Measurements from ENCODE around the gene MGMT.

MGMT gene

DNA sequence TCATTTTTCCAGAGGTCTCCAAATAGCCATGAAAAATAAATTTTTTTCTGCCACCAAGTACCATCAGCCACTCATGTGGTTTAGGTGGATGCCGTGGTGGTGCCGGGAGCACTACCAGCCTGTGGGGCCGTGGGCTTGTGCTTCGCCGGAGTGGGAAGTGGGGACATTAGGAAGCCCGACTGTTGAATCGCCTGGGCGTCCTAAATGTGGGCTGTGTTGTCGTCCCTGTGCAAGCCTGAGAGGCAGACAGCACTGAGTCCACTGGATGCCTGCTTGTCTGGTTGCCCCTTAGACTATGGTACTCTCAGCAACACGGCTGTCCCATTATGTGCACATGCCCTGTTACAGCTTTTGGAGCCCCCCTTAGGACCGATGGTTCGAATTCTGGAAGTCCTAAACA lies 59.9 kb downstream of the MGMT start:
- in situ Hi-C loops (cut with HindIII; ENCODE audit: low sequenced_read_pairs) = no loop called here
- no peak for DNase-seq (ENCODE audit: low read depth, low spot score)
- TF ChIP-seq, protein P1, sequence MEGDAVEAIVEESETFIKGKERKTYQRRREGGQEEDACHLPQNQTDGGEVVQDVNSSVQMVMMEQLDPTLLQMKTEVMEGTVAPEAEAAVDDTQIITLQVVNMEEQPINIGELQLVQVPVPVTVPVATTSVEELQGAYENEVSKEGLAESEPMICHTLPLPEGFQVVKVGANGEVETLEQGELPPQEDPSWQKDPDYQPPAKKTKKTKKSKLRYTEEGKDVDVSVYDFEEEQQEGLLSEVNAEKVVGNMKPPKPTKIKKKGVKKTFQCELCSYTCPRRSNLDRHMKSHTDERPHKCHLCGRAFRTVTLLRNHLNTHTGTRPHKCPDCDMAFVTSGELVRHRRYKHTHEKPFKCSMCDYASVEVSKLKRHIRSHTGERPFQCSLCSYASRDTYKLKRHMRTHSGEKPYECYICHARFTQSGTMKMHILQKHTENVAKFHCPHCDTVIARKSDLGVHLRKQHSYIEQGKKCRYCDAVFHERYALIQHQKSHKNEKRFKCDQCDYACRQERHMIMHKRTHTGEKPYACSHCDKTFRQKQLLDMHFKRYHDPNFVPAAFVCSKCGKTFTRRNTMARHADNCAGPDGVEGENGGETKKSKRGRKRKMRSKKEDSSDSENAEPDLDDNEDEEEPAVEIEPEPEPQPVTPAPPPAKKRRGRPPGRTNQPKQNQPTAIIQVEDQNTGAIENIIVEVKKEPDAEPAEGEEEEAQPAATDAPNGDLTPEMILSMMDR (IDR thresholded peaks at IDR 0.05; ENCODE audit: low read depth, low read length) = no peak
- no peak overlapping the region for H3K4me3 ChIP-seq (ENCODE audit: low read depth, low read length)

GRCh38 chr10:129528376-129528978 lies 61.4 kb downstream of the MGMT start:
- H3K4me3 ChIP-seq (ENCODE audit: low read depth, low read length) = no peak overlapping the region
- TF ChIP-seq, protein P1 (IDR thresholded peaks at IDR 0.05; ENCODE audit: low read depth, low read length) = no peak
- DNase-seq (ENCODE audit: low read depth, low spot score) = no peak
- in situ Hi-C loops (cut with HindIII; ENCODE audit: low sequenced_read_pairs) = no loop called here

DNA sequence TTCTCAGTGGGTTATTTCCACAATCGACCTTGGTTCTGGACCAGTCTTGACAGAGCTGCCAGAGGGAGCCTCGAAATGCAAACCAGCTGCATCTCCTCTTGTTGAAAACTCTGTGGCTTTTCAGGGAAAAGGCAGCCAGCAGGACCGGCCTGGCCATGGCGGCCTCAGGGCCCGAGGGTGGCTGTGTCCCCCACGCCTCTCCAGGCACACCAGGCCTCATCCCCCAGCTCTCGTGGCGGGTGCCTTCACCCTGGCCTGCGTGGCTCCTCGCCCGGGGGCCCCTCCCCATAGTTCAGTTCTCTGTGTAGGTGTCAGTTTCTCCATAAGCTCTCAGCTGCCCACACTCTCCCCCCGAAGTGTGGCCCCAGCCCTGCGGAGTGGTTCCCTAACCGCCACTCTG lies 63.5 kb downstream of the MGMT start:
- in situ Hi-C loops (cut with HindIII; ENCODE audit: low sequenced_read_pairs) = no loop called here
- TF ChIP-seq, protein P1 (IDR thresholded peaks at IDR 0.05; ENCODE audit: low read depth, low read length) = no peak
- H3K4me3 ChIP-seq (ENCODE audit: low read depth, low read length) = no peak overlapping the region
- no peak for DNase-seq (ENCODE audit: low read depth, low spot score)

- DNase-seq (ENCODE audit: low read depth, low spot score) = no peak
- H3K4me3 ChIP-seq (ENCODE audit: low read depth, low read length) = no peak overlapping the region
- TF ChIP-seq, protein P1 (IDR thresholded peaks at IDR 0.05; ENCODE audit: low read depth, low read length) = no peak
- in situ Hi-C loops (cut with HindIII; ENCODE audit: low sequenced_read_pairs) = no loop called here
Measured at GRCh38 chr10:129531195-129531968, 64.3 kb downstream of the MGMT start.

DNA sequence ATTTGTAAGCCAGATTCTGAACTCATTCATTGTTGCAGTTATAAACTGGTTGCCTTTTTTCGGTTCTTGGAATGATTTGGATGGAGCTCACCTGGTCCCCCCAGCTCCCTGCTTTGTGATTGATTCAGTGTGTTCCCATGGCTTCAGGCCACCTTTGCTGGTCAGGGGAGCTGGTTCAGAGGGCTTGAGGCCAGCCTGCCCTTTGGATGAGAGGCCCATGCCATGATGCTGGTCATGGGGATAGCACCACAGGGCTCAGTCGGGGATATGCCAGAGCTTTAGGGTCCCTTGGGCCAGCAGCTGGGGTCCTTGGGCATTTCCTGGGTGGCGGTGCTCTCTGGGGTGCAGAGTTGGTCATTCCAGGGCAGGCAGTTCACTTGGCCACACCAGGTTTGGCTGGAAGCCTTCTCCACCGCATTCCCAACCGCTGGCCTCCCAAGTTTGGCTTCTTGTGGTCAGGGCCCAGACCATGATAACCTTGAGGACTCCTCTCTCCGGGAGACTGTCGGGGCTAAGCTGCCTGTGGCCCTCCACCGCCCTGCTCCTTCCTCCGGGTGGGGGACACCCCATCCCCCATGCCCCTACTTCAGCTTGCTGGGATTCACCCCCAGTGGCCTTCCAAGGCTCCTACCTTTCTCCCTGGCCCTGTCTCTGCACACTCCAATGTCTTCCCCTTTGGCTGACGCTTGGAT lies 65.1 kb downstream of the MGMT start:
- TF ChIP-seq, protein P1 (IDR thresholded peaks at IDR 0.05; ENCODE audit: low read depth, low read length) = no peak
- no peak overlapping the region for H3K4me3 ChIP-seq (ENCODE audit: low read depth, low read length)
- peak; percentile 31 for DNase-seq (ENCODE audit: low read depth, low spot score)
- in situ Hi-C loops (cut with HindIII; ENCODE audit: low sequenced_read_pairs) = no loop called here

DNA sequence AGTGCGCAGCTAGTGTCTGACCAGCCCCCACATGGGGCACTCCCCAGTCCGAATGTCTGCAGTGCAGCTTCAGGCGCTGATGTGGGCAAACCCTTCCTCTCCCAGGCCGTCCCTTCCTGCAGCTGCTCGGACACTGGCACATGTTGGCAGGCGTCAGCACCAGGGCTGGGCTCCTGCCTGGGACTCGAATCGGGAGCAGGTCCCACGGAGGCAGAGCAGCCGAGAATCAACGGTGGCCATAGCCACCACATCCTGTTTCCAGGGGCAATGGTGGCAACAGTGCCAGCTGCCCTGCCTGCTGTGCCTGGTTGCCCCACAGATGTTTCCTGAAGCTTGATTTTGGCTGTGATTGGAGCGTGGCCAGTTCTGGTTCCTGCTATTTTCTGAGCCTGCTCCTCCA lies 65.8 kb downstream of the MGMT start:
- TF ChIP-seq, protein P1 (IDR thresholded peaks at IDR 0.05; ENCODE audit: low read depth, low read length) = no peak
- no peak for DNase-seq (ENCODE audit: low read depth, low spot score)
- H3K4me3 ChIP-seq (ENCODE audit: low read depth, low read length) = no peak overlapping the region
- in situ Hi-C loops (cut with HindIII; ENCODE audit: low sequenced_read_pairs) = no loop called here

All from astrocyte of the spinal cord (primary cell).